ENCODE results near the gene PODXL2. TPM values are rescaled to one million over a fixed set of nuclear protein-coding genes. Genes with fewer than 3 reads are reported as not detected.

Gene PODXL2
- total and polyA plus RNA-seq, 4 experiments from 2014 or later, result 3.3 to 8.0 (median 5.5) TPM

DNA sequence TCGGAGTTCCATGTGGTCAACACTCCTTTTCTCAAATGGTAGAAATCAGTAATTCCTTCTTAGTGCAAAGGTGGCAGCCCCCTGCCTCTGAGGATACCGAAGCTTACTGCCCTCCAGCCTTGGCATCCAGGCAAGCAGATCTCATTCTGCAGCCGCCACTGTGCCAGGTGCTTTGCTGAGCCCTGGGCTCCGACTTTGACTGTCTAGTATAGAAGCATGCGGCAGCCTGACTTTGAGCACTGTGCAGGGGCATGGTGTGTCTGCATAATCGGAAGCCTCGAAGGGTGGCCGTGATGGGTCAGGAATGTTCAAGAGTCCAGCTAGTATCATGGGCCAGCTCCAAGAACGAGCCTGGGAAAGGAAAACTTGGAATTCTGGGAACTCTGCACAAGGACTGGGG, 83.5 kb downstream of the PODXL2 start:
- no peaks in the 10 kb centered on the region for H3K4me1 Mint-ChIP-seq
- Histone ChIP-seq H3K4me1 (ENCODE audit: insufficient read depth, low read length) (no peaks in the 10 kb centered on the region), H3K27ac (ENCODE audit: low read depth, low read length) (no peak overlapping the region), H3K9me3 (ENCODE audit: control insufficient read depth in 1 of 2, low read length in 2 of 2) (no peaks in the 10 kb centered on the region), H3K36me3 (ENCODE audit: insufficient read depth, low read length) (no peaks in the 10 kb centered on the region), H3K27me3 (ENCODE audit: insufficient read depth, low read length) (no peaks in the 10 kb centered on the region), H3K4me3 (ENCODE audit: low read length in 2 of 2) (no peak overlapping the region)
- no peaks in the 10 kb centered on the region for H3K9me3 Mint-ChIP-seq
- POLR2A ChIA-PET (ENCODE audit: partially characterized antibody), result no interaction called here
- CTCF ChIA-PET (ENCODE audit: partially characterized antibody), result no interaction called here
- H3K27ac Mint-ChIP-seq, result no peak overlapping the region
- peaks cover 2 to 10% of the 10 kb centered on the region in 2 donors for H3K27me3 Mint-ChIP-seq
- H3K4me3 Mint-ChIP-seq, result no peak overlapping the region
- H3K36me3 Mint-ChIP-seq, result no peaks in the 10 kb centered on the region
- intact Hi-C loops (cut with micrococcal nuclease), result no loop called here
- DNase-seq, result no peak

DNA sequence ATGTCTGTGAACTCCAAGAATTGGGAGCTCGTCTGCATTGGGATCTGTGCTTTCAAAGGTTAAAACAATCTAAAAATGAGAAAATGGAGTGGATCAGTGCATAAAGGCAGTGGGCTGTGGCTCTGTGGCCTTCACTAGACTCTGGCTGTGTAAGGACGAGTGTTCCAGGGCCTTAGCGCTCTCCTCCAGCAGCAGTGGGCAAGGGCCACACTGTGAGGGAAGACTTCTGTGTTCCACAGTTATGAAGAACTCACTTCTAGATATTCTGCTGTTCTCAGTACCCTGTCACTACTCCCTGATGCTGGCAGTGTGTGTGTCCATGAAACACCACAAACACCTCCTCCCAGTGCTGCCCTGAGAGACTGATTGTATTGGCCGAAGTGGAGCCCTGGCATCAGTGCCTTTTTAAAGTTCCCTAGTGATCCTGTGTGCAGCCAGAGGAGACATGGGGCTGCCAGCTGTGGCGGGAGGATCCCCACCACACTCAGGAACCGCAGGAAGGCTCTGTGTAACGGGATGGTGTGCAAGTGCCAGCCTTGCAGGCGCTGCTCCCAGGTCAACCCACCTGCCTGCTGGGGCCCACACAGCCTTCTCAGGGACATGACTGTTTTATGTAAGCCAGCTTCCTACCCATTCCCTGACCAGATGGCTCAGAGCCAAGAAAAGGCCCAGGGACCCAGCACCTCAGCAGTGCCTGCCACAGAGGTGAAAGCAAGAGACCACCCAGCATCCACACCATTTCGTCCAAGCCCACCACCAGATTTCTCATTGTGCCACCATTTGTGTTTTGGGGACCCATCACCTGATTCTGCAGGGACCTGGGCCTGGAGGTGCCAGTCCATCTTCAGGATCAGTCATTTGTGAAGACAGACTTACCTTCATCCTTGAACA, 84.1 kb downstream of the PODXL2 start:
- H3K4me3 ChIP-seq (ENCODE audit: low read length in 2 of 2), result no peak overlapping the region
- H3K9me3 ChIP-seq (ENCODE audit: control insufficient read depth in 1 of 2, low read length in 2 of 2), result no peaks in the 10 kb centered on the region
- no peak for DNase-seq
- POLR2A ChIA-PET (ENCODE audit: partially characterized antibody), result no interaction called here
- H3K27ac Mint-ChIP-seq, result no peak overlapping the region
- H3K36me3 Mint-ChIP-seq, result no peaks in the 10 kb centered on the region
- no peaks in the 10 kb centered on the region for H3K9me3 Mint-ChIP-seq
- H3K27ac ChIP-seq (ENCODE audit: low read depth, low read length), result no peak overlapping the region
- H3K27me3 ChIP-seq (ENCODE audit: insufficient read depth, low read length), result no peaks in the 10 kb centered on the region
- H3K4me1 Mint-ChIP-seq, result no peaks in the 10 kb centered on the region
- CTCF ChIA-PET (ENCODE audit: partially characterized antibody), result no interaction called here
- no peaks in the 10 kb centered on the region for H3K36me3 ChIP-seq (ENCODE audit: insufficient read depth, low read length)
- H3K4me1 ChIP-seq (ENCODE audit: insufficient read depth, low read length), result no peaks in the 10 kb centered on the region
- intact Hi-C loops (cut with micrococcal nuclease), result no loop called here
- H3K27me3 Mint-ChIP-seq, result peaks cover 2 to 13% of the 10 kb centered on the region in 2 donors
- no peak overlapping the region for H3K4me3 Mint-ChIP-seq

DNA sequence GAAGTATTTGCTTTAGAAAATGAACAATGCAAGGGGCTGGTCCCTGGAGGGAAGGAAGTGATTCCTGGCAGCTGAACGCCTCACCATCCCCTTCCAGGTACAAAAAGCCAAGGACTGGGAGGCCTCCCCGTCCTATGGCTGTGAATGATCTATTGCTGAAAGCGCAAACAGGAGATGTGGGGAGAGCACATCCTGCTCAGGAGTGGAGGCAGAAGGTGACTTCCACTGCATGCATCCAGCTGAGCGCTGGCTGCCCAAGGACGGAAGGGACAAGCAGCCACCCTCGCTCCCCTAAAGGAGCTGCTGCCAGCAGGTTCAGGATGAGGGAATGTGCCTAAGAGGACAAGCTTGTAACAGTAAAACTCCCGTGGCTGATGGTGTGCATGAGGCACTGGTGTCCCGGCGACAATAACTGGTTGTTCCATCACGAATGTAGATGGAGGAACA, 85.2 kb downstream of the PODXL2 start:
- H3K27ac ChIP-seq (ENCODE audit: low read depth, low read length), result no peak overlapping the region
- no peaks in the 10 kb centered on the region for H3K9me3 Mint-ChIP-seq
- H3K4me1 ChIP-seq (ENCODE audit: insufficient read depth, low read length), result no peaks in the 10 kb centered on the region
- POLR2A ChIA-PET (ENCODE audit: partially characterized antibody), result no interaction called here
- no peak overlapping the region for H3K4me3 Mint-ChIP-seq
- H3K36me3 ChIP-seq (ENCODE audit: insufficient read depth, low read length), result no peaks in the 10 kb centered on the region
- H3K27ac Mint-ChIP-seq, result no peak overlapping the region
- CTCF ChIA-PET (ENCODE audit: partially characterized antibody), result no interaction called here
- no peaks in the 10 kb centered on the region for H3K4me1 Mint-ChIP-seq
- H3K9me3 ChIP-seq (ENCODE audit: control insufficient read depth in 1 of 2, low read length in 2 of 2), result no peaks in the 10 kb centered on the region
- no peak for DNase-seq
- no peak overlapping the region for H3K4me3 ChIP-seq (ENCODE audit: low read length in 2 of 2)
- no peaks in the 10 kb centered on the region for H3K27me3 ChIP-seq (ENCODE audit: insufficient read depth, low read length)
- no peaks in the 10 kb centered on the region for H3K36me3 Mint-ChIP-seq
- peaks cover 2 to 13% of the 10 kb centered on the region in 2 donors for H3K27me3 Mint-ChIP-seq
- intact Hi-C loops (cut with micrococcal nuclease), result no loop called here

DNA sequence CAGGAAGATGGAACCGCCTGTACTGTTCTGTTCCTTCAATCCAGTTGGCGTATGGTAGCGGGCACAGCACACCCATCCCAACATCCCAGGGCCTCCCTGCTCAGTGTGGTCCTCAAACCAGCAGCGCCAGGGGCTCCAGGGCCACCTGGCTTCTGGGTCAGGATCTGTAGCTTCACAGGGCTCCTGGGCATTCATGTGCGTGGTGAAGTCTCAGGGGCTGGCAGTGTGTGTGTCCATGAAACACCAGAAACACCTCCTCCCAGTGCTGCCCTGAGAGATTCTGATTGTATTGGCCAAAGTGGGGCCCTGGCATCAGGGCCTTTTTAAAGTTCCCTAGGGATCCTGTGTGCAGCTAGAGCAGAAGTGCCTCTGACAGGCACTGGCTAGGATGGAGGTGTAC, 85.9 kb downstream of the PODXL2 start:
- Histone ChIP-seq H3K9me3 (ENCODE audit: control insufficient read depth in 1 of 2, low read length in 2 of 2) (no peaks in the 10 kb centered on the region), H3K27me3 (ENCODE audit: insufficient read depth, low read length) (no peaks in the 10 kb centered on the region), H3K4me3 (ENCODE audit: low read length in 2 of 2) (no peak overlapping the region), H3K4me1 (ENCODE audit: insufficient read depth, low read length) (no peaks in the 10 kb centered on the region), H3K27ac (ENCODE audit: low read depth, low read length) (no peak overlapping the region), H3K36me3 (ENCODE audit: insufficient read depth, low read length) (no peaks in the 10 kb centered on the region)
- ChIA-PET CTCF (ENCODE audit: partially characterized antibody) (no interaction called here), POLR2A (ENCODE audit: partially characterized antibody) (no interaction called here)
- DNase-seq, result no peak
- Mint-ChIP-seq H3K9me3 (no peaks in the 10 kb centered on the region), H3K4me3 (no peak overlapping the region), H3K27ac (no peak overlapping the region), H3K4me1 (no peaks in the 10 kb centered on the region), H3K36me3 (no peaks in the 10 kb centered on the region), H3K27me3 (peaks cover 2 to 13% of the 10 kb centered on the region in 2 donors)
- intact Hi-C loops (cut with micrococcal nuclease), result no loop called here

DNA sequence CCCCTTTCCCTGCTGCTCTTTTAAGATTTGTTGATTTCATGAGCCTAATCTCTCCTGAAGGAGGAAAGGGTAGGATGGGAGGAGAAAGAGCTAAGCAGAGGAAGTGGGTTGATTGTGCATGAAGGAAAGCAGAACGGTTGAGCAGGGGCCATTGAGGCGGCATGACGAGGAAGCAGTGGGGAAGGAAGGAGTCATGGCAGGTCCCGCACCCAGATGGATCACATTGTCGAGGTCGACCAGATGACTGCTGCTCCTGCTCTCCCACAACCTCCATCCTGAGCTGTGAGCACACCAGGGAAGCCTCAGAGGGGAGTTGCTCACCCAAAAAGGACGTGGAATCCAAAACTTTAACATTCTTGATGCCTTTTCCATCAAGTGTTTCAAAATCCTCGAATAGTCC, 86.5 kb downstream of the PODXL2 start:
- no peaks in the 10 kb centered on the region for H3K9me3 Mint-ChIP-seq
- no peak for DNase-seq
- no peak overlapping the region for H3K4me3 Mint-ChIP-seq
- H3K27ac Mint-ChIP-seq, result no peak overlapping the region
- Histone ChIP-seq H3K9me3 (ENCODE audit: control insufficient read depth in 1 of 2, low read length in 2 of 2) (no peaks in the 10 kb centered on the region), H3K36me3 (ENCODE audit: insufficient read depth, low read length) (no peaks in the 10 kb centered on the region), H3K27ac (ENCODE audit: low read depth, low read length) (no peak overlapping the region), H3K27me3 (ENCODE audit: insufficient read depth, low read length) (no peaks in the 10 kb centered on the region), H3K4me1 (ENCODE audit: insufficient read depth, low read length) (no peaks in the 10 kb centered on the region), H3K4me3 (ENCODE audit: low read length in 2 of 2) (no peak overlapping the region)
- no peaks in the 10 kb centered on the region for H3K4me1 Mint-ChIP-seq
- ChIA-PET POLR2A (ENCODE audit: partially characterized antibody) (no interaction called here), CTCF (ENCODE audit: partially characterized antibody) (interaction anchor here (0.6 kb wide), 1 partner anchor 110 kb away, joined by 3 read pairs; no protein-coding TSS in a partner anchor)
- intact Hi-C loops (cut with micrococcal nuclease), result no loop called here
- peaks cover 2 to 13% of the 10 kb centered on the region in 2 donors for H3K27me3 Mint-ChIP-seq
- H3K36me3 Mint-ChIP-seq, result no peaks in the 10 kb centered on the region

DNA sequence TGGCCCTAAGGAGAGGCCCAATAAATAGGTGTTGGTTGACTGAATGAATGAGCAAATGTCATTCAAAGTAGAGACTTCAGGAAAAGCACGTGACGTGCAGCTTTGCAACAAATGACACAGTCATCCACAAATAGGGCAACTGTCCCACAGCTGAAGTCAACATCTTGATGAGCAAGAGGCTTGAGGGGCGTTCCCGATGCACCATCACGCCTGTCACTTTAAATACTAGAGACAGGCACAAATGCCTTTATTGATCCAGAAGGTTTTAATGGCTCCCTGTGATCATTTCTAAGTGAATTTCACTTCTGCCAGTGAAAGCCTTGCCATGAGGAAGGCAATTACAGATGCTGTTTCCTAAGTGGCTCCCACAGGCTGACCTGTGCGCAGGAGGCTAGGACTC, 87.4 kb downstream of the PODXL2 start:
- no peak for DNase-seq
- Mint-ChIP-seq H3K4me1 (no peaks in the 10 kb centered on the region), H3K36me3 (no peaks in the 10 kb centered on the region), H3K4me3 (no peak overlapping the region), H3K27me3 (peaks cover 2 to 13% of the 10 kb centered on the region in 2 donors), H3K27ac (no peak overlapping the region), H3K9me3 (no peaks in the 10 kb centered on the region)
- no peak overlapping the region for H3K4me3 ChIP-seq (ENCODE audit: low read length in 2 of 2)
- intact Hi-C loops (cut with micrococcal nuclease), result no loop called here
- no peaks in the 10 kb centered on the region for H3K9me3 ChIP-seq (ENCODE audit: control insufficient read depth in 1 of 2, low read length in 2 of 2)
- ChIA-PET POLR2A (ENCODE audit: partially characterized antibody) (no interaction called here), CTCF (ENCODE audit: partially characterized antibody) (interaction anchor here (1.2 kb wide), 1 partner anchor 10 kb away, joined by 3 read pairs; no protein-coding TSS in a partner anchor)
- H3K27me3 ChIP-seq (ENCODE audit: insufficient read depth, low read length), result no peaks in the 10 kb centered on the region
- no peak overlapping the region for H3K27ac ChIP-seq (ENCODE audit: low read depth, low read length)
- H3K4me1 ChIP-seq (ENCODE audit: insufficient read depth, low read length), result no peaks in the 10 kb centered on the region
- H3K36me3 ChIP-seq (ENCODE audit: insufficient read depth, low read length), result no peaks in the 10 kb centered on the region

DNA sequence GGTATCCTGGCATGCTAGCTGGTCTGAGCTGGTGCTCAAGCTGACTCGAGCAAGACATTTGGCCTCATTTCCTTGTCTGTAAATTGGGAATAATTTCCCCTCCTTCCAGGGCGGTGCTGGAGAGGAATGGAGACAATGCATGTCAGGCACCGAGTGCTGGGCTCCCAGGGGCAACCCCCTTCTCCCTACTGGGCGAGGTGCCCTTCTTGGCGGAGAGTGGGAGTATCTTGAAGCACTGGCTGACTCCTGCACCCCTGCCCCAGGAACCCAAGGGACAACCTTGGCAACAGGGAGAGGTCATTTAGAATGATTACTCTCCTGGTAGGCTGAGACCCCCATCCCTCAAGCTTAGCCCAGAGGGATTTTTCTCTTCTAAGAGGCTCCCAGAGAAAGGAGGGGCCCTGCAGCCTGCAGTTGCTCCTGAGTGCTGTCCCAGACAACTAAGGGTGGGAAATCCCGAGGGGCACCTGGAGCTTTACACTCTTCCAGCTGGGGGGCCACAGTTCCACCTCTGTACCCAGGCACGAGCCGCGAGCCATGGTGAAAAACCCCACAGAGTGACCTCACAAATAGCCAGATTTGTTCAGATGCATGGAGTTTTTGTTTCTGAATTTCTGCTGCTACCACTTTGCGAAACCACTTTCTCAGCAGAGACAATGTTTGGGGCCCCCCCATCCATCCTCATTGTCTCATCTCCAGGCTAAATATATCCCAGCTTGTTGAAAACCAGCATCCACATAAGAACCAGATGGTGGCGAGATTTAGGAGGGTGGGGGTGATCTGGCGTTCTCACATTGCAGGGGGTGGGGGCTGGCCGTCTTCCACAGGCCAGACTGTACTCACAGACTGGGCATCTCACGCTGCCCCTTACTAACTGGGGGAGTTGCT, 88.6 kb downstream of the PODXL2 start:
- Mint-ChIP-seq H3K4me1 (no peaks in the 10 kb centered on the region), H3K9me3 (no peaks in the 10 kb centered on the region), H3K27me3 (peaks cover 2 to 15% of the 10 kb centered on the region in 2 donors), H3K27ac (no peak overlapping the region), H3K4me3 (no peak overlapping the region), H3K36me3 (no peaks in the 10 kb centered on the region)
- Histone ChIP-seq H3K36me3 (ENCODE audit: insufficient read depth, low read length) (no peaks in the 10 kb centered on the region), H3K27ac (ENCODE audit: low read depth, low read length) (no peak overlapping the region), H3K4me1 (ENCODE audit: insufficient read depth, low read length) (no peaks in the 10 kb centered on the region), H3K4me3 (ENCODE audit: low read length in 2 of 2) (no peak overlapping the region), H3K27me3 (ENCODE audit: insufficient read depth, low read length) (no peaks in the 10 kb centered on the region), H3K9me3 (ENCODE audit: control insufficient read depth in 1 of 2, low read length in 2 of 2) (no peaks in the 10 kb centered on the region)
- DNase-seq, result no peak
- intact Hi-C loops (cut with micrococcal nuclease), result no loop called here
- CTCF ChIA-PET (ENCODE audit: partially characterized antibody), result interaction anchor here (1.2 kb wide), 1 partner anchor 11 kb away, joined by 3 read pairs; no protein-coding TSS in a partner anchor
- POLR2A ChIA-PET (ENCODE audit: partially characterized antibody), result no interaction called here
